Peyer's patch (tissue), 4 donors: ENCODE measurements around the gene USP3. TPM values are rescaled to one million over a fixed set of nuclear protein-coding genes. Genes with fewer than 3 reads are reported as not detected.
A peak's percentile ranks its signal among the peaks of the same experiment; 100 is the strongest.

Experiments used
- DNase-seq, 3 donors: peaks; one replicate each; pipeline ENCODE4 v3.0.0-alpha.2; 2017 to 2019
- H3K27ac ChIP-seq, 4 donors: fragments of 200-600 bp; sonication (generic); one replicate each; pipeline ENCODE4 v1.5.1; 2016 to 2019
- H3K27me3 ChIP-seq, 2 donors: fragments of 200-600 bp; sonication (generic); one replicate each; pipeline ENCODE4 v1.5.1; 2019
- H3K36me3 ChIP-seq, 3 donors: fragments of 200-600 bp; sonication (generic); one replicate each; pipeline ENCODE4 v1.5.1; 2016 to 2019
- H3K4me1 ChIP-seq, 4 donors: fragments of 200-600 bp; sonication (generic); one replicate each; pipeline ENCODE4 v1.5.1; 2016 to 2019
- H3K4me3 ChIP-seq, 4 donors: fragments of 200-600 bp; sonication (generic); 1 replicate in 3 of 4; 2 replicates in 1 of 4; pipeline ENCODE4 v1.5.1; 2016 to 2019; ENCODE audit warnings: mild to moderate bottlenecking in 1 of 4
- H3K9me3 ChIP-seq, 4 donors: fragments of 200-600 bp; sonication (generic); one replicate each; pipeline ENCODE4 v1.5.1; 2016 to 2019; ENCODE audit warnings: mild to moderate bottlenecking in 1 of 4
- CTCF ChIP-seq, 6 experiments: fragments of 450-650 bp in 4 of 6; fragments of 200-600 bp in 2 of 6; sonication (generic) in 1 of 6; IDR thresholded peaks; one replicate each; pipeline ENCODE4 v1.5.1; 2017 to 2019; ENCODE audit warnings: antibody characterized with exemption in 6 of 6, mild to moderate bottlenecking in 3 of 6, moderate library complexity in 1 of 6
- POLR2A ChIP-seq, 2 donors: fragments of 450-650 bp; IDR thresholded peaks; one replicate each; pipeline ENCODE4 v1.5.1; 2017; ENCODE audit warnings: antibody characterized with exemption in 2 of 2, mild to moderate bottlenecking in 2 of 2, moderate library complexity in 2 of 2
- total RNA-seq, 4 donors: library from RNA; depleted of rRNA; stranded (reverse); fragments of >200 nt; gene quantifications; one replicate each; pipeline ENCODE4 v1.1.0, GENCODE V29; 2016

The USP3 gene
- total RNA-seq, 4 donors from 2014 or later: 67.8 to 86.1 (median 76.9) TPM

DNA sequence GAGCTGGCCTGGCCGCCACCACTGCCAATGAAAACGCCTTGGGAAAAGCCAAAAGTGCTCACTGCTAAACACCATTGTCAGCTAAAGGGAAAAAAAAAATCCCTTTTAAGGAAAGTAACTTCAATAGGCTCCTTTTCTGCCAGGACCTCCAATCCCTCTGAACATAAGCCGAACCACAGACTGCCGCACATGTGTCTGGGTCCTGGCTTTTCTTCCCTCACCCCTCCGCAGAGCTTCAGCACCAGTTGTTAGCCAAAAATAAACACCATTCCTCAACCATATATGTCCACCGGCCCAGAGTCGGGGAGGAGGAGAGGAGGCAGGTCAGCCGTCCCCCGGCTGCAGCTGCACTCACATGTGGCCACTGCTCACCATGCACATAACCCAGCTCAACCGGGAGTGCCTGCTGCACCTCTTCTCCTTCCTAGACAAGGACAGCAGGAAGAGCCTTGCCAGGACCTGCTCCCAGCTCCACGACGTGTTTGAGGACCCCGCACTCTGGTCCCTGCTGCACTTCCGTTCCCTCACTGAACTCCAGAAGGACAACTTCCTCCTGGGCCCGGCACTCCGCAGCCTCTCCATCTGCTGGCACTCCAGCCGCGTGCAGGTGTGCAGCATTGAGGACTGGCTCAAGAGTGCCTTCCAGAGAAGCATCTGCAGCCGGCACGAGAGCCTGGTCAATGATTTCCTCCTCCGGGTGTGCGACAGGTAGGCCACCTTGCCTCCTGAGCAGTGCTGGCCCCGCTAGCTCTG, 92.8 kb downstream of the USP3 start, which contains the start of gene FBXL22:
FBXL22 (plus strand) TSS at position 350 of the 753 bp plus-strand sequence; CDS start at position 356, 6 bp downstream.
- Histone ChIP-seq H3K4me3 (peak within 1 kb of the TSS in 1 of 4 donors; percentile 34), H3K4me1 (peaks cover 0 to 40% (median 8%) of the 10 kb centered on the region in 4 donors), H3K27me3 (no peaks in the 10 kb centered on the region), H3K9me3 (no peaks in the 10 kb centered on the region), H3K27ac (peak within 1 kb of the TSS; percentile 21 to 89 (median 70)), H3K36me3 (peaks cover 0 to 15% (median 2%) of the 10 kb centered on the region in 3 donors)
- no peak for DNase-seq
- TF ChIP-seq POLR2A (IDR thresholded peaks at IDR 0.05): no peak
- no peak for TF ChIP-seq CTCF (IDR thresholded peaks at IDR 0.05)

- TF ChIP-seq POLR2A (IDR thresholded peaks at IDR 0.05): no peak
- TF ChIP-seq CTCF (IDR thresholded peaks at IDR 0.05): no peak
- Histone ChIP-seq H3K4me3 (peak overlapping the region in 1 of 4 donors; percentile 34), H3K9me3 (no peaks in the 10 kb centered on the region), H3K4me1 (peaks cover 0 to 40% (median 8%) of the 10 kb centered on the region in 4 donors), H3K36me3 (peaks cover 0 to 13% (median 2%) of the 10 kb centered on the region in 3 donors), H3K27ac (peak overlapping the region in 3 of 4 donors; percentile 53 to 89 (median 88)), H3K27me3 (no peaks in the 10 kb centered on the region)
- DNase-seq: no peak
Measured at GRCh38 chr15:63597821-63598220, 93.4 kb downstream of the USP3 start.

DNA sequence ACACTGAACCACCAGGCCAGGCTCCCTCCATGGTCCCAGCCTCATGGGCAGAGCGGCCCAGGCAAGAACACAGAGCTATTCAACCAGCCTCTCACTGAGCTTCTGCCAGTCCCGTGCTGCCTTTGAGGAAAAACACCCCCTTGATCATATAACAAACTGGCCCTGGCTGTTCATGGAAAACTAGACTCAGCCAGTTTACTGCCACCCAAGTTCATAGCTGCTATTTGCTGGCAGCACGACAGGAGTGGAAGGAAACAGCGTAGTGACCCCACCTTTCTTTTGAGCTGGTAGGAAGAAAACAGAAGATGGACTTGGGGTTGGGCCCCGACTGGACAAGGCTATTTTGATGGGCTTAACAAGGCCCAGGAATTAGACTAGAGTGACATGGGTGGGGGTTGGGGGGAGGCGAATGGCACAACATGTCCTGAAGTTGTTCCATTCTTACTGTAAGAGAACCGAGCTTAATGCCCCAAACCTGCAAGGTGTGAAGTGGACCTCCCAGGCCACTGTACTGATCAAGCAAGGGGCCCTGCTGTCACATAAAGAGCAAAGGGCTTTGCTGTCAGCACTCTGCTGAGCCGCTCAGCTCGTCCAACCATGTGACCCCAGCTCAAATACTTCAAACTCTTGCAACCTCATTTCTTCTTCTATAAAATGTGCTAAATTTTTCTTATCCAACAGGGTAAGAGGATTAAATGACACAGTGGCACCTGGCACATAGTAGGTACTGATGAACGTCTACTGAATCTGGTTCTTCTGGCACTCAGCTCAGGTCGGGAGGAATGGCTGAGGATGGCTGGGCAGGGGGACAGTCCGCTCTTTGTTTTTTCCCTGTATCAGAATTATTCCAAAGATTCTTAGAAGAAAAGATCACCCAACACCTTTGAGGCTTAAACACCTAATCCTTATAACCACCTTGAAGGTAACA, 94.3 kb downstream of the USP3 start:
- no peaks in the 10 kb centered on the region for H3K27me3 ChIP-seq
- no peaks in the 10 kb centered on the region for H3K9me3 ChIP-seq
- H3K36me3 ChIP-seq: peaks cover 0 to 4% (median 0%) of the 10 kb centered on the region in 3 donors
- no peak for DNase-seq
- H3K4me3 ChIP-seq: peak overlapping the region in 2 of 4 donors; percentile 64 to 79
- peak overlapping the region; percentile 81 to 96 (median 88) for H3K27ac ChIP-seq
- H3K4me1 ChIP-seq: peaks cover 0 to 40% (median 8%) of the 10 kb centered on the region in 4 donors
- no peak for TF ChIP-seq POLR2A (IDR thresholded peaks at IDR 0.05)
- no peak for TF ChIP-seq CTCF (IDR thresholded peaks at IDR 0.05)

- Histone ChIP-seq H3K27ac (peak overlapping the region; percentile 81 to 96 (median 88)), H3K9me3 (no peaks in the 10 kb centered on the region), H3K4me1 (peaks cover 0 to 37% (median 8%) of the 10 kb centered on the region in 4 donors), H3K4me3 (peak overlapping the region; percentile 64 to 79 (median 78)), H3K36me3 (no peaks in the 10 kb centered on the region), H3K27me3 (no peaks in the 10 kb centered on the region)
- peak; percentile 82 to 88 (median 82) for DNase-seq
- TF ChIP-seq CTCF (IDR thresholded peaks at IDR 0.05) (peak; percentile 58 to 80 (median 69)), POLR2A (IDR thresholded peaks at IDR 0.05) (peak in 1 of 2 donors; percentile 25)
Measured at GRCh38 chr15:63599401-63600000, 95.1 kb downstream of the USP3 start.
